ENCODE measurements around the gene ODC1. TPM values are rescaled to one million over a fixed set of nuclear protein-coding genes. Genes with fewer than 3 reads are reported as not detected.

The ODC1 gene
- total RNA-seq, 1 donor from 2014 or later = 119 TPM

DNA sequence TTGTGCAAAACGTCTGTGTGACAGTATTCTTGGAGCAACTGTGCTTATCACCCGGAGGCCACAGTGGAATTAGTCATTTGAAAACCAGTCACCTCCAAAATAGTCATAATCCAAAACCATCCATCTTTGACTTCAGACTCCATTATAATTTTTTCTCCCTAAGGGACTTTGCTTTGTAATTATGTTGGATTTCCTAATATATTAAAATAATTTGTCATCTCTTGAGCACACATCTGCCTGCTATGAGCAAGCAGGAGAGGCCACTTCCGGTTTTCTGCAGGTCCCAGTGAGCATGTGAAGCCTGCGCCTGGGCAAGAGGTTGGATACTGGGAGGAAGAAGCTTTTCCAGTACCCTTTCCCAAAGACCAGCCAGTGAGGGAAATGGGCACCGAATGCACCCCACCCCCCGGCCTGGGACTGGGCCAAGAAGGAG, 57.7 kb downstream of the ODC1 start:
- no peaks in the 10 kb centered on the region for H3K9me3 Mint-ChIP-seq (ENCODE audit: unreplicated experiment)
- H3K4me1 Mint-ChIP-seq (ENCODE audit: low read depth, unreplicated experiment) = peaks cover 9% of the 10 kb centered on the region
- peaks cover 5% of the 10 kb centered on the region for H3K27me3 Mint-ChIP-seq (ENCODE audit: low read depth, unreplicated experiment)
- Histone ChIP-seq H3K27me3 (ENCODE audit: insufficient read depth, low read length) (no peaks in the 10 kb centered on the region), H3K4me3 (ENCODE audit: insufficient read depth, low read depth, low read length) (no peak overlapping the region), H2AFZ (ENCODE audit: low read depth, low read length) (no peak overlapping the region), H3K79me2 (ENCODE audit: insufficient read depth, low read length) (peaks cover 26% of the 10 kb centered on the region), H4K20me1 (ENCODE audit: insufficient read depth, low read length) (peaks cover 40% of the 10 kb centered on the region), H3K9ac (ENCODE audit: low read length) (no peak overlapping the region), H3K9me3 (ENCODE audit: insufficient read depth, low read depth, low read length) (no peaks in the 10 kb centered on the region), H3K4me1 (ENCODE audit: insufficient read depth, low read length) (peaks cover 32% of the 10 kb centered on the region), H3K4me2 (ENCODE audit: low read length) (no peak overlapping the region), H3K27ac (ENCODE audit: low read depth, low read length) (no peak overlapping the region), H3K36me3 (ENCODE audit: insufficient read depth, low read length) (no peaks in the 10 kb centered on the region)
- DNase-seq (ENCODE audit: low read depth) = no peak
- H3K36me3 Mint-ChIP-seq (ENCODE audit: low read depth, unreplicated experiment) = no peaks in the 10 kb centered on the region
- TF ChIP-seq, protein P1, sequence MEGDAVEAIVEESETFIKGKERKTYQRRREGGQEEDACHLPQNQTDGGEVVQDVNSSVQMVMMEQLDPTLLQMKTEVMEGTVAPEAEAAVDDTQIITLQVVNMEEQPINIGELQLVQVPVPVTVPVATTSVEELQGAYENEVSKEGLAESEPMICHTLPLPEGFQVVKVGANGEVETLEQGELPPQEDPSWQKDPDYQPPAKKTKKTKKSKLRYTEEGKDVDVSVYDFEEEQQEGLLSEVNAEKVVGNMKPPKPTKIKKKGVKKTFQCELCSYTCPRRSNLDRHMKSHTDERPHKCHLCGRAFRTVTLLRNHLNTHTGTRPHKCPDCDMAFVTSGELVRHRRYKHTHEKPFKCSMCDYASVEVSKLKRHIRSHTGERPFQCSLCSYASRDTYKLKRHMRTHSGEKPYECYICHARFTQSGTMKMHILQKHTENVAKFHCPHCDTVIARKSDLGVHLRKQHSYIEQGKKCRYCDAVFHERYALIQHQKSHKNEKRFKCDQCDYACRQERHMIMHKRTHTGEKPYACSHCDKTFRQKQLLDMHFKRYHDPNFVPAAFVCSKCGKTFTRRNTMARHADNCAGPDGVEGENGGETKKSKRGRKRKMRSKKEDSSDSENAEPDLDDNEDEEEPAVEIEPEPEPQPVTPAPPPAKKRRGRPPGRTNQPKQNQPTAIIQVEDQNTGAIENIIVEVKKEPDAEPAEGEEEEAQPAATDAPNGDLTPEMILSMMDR (IDR thresholded peaks at IDR 0.05; ENCODE audit: insufficient read depth, low read depth, low read length) = no peak
- no peak for TF ChIP-seq EZH2 (IDR thresholded peaks at IDR 0.05; ENCODE audit: insufficient read depth, low read length)
- no peak overlapping the region for H3K27ac Mint-ChIP-seq (ENCODE audit: unreplicated experiment)
- FAIRE-seq = no peak
- no peak overlapping the region for H3K4me3 Mint-ChIP-seq (ENCODE audit: unreplicated experiment)

Other genes starting within 250 kb of the ODC1 start
- 11.8 and 12.3 TPM in 2 replicates for gene HPCAL1, start 145.4 kb downstream of the ODC1 start, total RNA-seq
- 23.8 and 27.6 TPM in 2 replicates for gene NOL10, start 241.6 kb upstream of the ODC1 start, total RNA-seq

Data from astrocyte (in vitro differentiated cells and primary cell).